ENCODE results near the gene CCDC57.

CCDC57 gene

GRCh38 chr17:82103553-82104451, 108.8 kb downstream of the CCDC57 start:
- no peak for ATAC-seq

GRCh38 chr17:82101767-82102679, 110.6 kb downstream of the CCDC57 start:
- ATAC-seq, result no peak

- no peak for ATAC-seq
Measured at GRCh38 chr17:82101301-82101715, 111.3 kb downstream of the CCDC57 start.

GRCh38 chr17:82100502-82101298, 111.9 kb downstream of the CCDC57 start:
- ATAC-seq, result no peak

- ATAC-seq, result peak in 1 of 2 donors; percentile 2
Measured at GRCh38 chr17:82098939-82099763, 113.5 kb downstream of the CCDC57 start.

GRCh38 chr17:82098169-82098938, 114.3 kb downstream of the CCDC57 start, which contains the start of gene FASN:
Gene FASN (minus strand): TSS chr17:82098236. CDS start chr17:82096445, 1,791 bp downstream.
- ATAC-seq, result peak; percentile 86

- ATAC-seq, result no peak
Measured at GRCh38 chr17:82097919-82098168, 114.8 kb downstream of the CCDC57 start.

GRCh38 chr17:82097184-82097918, 115.3 kb downstream of the CCDC57 start:
- ATAC-seq, result no peak

- ATAC-seq, result no peak
Measured at GRCh38 chr17:82096709-82097183, 115.9 kb downstream of the CCDC57 start.

GRCh38 chr17:82095777-82096708, 116.6 kb downstream of the CCDC57 start:
- no peak for ATAC-seq

GRCh38 chr17:82094931-82095776, 117.5 kb downstream of the CCDC57 start:
- no peak for ATAC-seq

GRCh38 chr17:82092995-82093751, 119.5 kb downstream of the CCDC57 start:
- no peak for ATAC-seq

- ATAC-seq, result no peak
Measured at GRCh38 chr17:82092628-82092994, 120.0 kb downstream of the CCDC57 start.

GRCh38 chr17:82092094-82092586, 120.5 kb downstream of the CCDC57 start:
- no peak for ATAC-seq

- no peak for ATAC-seq
Measured at GRCh38 chr17:82091264-82092066, 121.2 kb downstream of the CCDC57 start.

Data from activated CD4-positive, CD25-positive, alpha-beta regulatory T cell treated with anti-CD3 and anti-CD28 coated beads, Interleukin-2, amount 50 U/mL, for 24 hours (primary cell).